Esophagus squamous epithelium (tissue), 4 donors: ENCODE results near the gene DARS1.

ENCODE experiments used
- POLR2A ChIP-seq, 4 donors: fragments of 450-650 bp; IDR thresholded peaks; one replicate each; pipeline ENCODE4 v1.6.1; 2017; ENCODE audit warnings: antibody characterized with exemption in 4 of 4, mild to moderate bottlenecking in 4 of 4, moderate library complexity in 3 of 4
- TF ChIP-seq, protein P1 (sequence below), 6 experiments: fragments of 450-650 bp in 4 of 6; fragments of 200-600 bp in 2 of 6; sonication (generic) in 2 of 6; IDR thresholded peaks; one replicate each; pipeline ENCODE4 v1.5.1; 2016 to 2019; ENCODE audit warnings: antibody characterized with exemption in 6 of 6, mild to moderate bottlenecking in 4 of 6, moderate library complexity in 4 of 6

DNA sequence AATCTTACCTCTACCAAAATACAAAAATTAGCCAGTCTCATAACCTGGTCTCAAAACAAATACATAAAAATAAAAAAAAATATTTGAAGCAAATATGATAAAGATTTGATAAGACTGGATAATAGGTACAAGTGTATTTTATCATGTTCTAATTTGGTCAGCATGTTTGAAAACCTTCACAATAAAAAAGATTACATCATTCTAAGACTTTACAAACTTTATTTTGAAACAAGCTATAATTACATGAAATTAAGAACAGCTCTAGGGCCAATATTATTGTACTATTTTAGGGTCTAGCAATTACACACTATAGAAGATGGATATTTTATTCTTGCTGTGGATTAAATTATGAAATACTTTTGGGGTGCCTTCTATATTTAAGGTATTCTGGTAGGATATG lies 79.7 kb downstream of the DARS1 start:
- no peak for TF ChIP-seq POLR2A (IDR thresholded peaks at IDR 0.05)
- TF ChIP-seq, protein P1, sequence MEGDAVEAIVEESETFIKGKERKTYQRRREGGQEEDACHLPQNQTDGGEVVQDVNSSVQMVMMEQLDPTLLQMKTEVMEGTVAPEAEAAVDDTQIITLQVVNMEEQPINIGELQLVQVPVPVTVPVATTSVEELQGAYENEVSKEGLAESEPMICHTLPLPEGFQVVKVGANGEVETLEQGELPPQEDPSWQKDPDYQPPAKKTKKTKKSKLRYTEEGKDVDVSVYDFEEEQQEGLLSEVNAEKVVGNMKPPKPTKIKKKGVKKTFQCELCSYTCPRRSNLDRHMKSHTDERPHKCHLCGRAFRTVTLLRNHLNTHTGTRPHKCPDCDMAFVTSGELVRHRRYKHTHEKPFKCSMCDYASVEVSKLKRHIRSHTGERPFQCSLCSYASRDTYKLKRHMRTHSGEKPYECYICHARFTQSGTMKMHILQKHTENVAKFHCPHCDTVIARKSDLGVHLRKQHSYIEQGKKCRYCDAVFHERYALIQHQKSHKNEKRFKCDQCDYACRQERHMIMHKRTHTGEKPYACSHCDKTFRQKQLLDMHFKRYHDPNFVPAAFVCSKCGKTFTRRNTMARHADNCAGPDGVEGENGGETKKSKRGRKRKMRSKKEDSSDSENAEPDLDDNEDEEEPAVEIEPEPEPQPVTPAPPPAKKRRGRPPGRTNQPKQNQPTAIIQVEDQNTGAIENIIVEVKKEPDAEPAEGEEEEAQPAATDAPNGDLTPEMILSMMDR (IDR thresholded peaks at IDR 0.05) = no peak
